ENCODE data around the gene ATXN7. TPM values are rescaled to one million over a fixed set of nuclear protein-coding genes. Genes with fewer than 3 reads are reported as not detected.

Gene ATXN7
- total RNA-seq (2014; rRNA removed; shearing (Covaris generic)) = 12.9 and 17.3 TPM in 2 replicates

DNA sequence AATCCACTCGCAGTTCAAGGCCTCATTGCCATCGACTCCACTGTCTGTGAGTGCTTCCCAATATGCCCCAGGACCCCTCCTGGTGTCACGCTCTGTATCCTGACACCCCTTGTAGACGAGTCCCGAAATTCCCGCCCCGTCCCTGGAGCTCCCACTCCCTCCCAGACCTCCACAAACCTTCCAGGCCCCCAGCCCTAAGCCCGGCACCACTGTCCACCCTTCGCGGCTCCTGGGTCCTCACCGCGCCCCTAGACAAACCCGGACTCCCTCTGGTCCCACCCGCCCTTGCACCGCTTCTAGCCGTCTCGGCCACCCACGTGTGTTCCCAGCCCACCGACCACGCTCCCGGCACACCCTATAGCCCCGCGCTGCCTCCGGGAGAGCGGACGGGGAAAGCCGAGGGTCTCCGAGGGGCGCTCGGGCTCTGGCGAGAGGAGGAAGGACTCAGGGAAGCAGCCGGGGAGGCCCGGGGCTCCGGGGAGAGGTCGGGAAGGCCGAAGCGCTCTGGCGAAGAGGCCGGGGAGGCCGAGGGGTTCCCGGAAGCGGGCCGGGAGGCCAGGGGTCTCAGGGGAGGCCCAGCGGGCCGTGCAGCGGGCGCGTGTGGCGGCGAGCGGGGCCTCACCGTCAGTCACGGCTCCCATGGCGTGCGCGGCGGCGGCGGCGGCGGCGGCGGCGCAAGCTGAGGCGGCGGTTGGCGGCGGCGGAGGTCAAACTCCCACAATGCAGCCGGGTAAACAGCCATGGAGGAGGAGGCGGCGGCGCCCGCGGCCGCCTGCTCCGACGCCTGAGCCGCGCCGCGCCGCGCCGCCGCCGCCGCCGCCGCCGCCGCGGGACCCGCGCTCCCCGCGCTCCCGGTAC lies at the start of gene ATXN7, which contains the start of gene THOC7:
Gene ATXN7 (plus strand): TSS at position 718 of the 858 bp plus-strand sequence. CDS start 48,732 bp downstream, outside the sequence.
Gene THOC7 (minus strand): TSS at position 656 of the 858 bp plus-strand sequence. CDS start 15 bp downstream, at position 641.

DNA sequence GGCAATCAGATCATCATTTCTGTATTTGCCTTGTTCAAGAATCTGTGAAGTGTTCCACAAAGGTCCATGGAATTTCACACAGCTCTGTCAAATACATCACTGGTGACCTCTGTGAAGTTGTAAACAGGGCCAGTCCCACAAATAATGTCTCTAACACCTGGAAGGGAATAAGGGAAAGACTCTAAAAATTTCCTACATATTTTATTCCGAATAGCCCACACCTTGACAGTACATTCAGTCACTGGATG lies 44.6 kb upstream of the ATXN7 start, which contains the start of gene C3orf49:
Gene C3orf49 (plus strand): TSS at position 149 of the 248 bp plus-strand sequence. CDS start 173 bp downstream, outside the sequence.

GRCh38 chr3:63911873-63912767 lies 48.5 kb downstream of the ATXN7 start, which contains the start of gene SCAANT1:
Gene SCAANT1 (minus strand): TSS chr3:63912383.

GRCh38 chr3:64023187-64023860 lies 159.7 kb downstream of the ATXN7 start, which contains the start of gene PSMD6:
Gene PSMD6 (minus strand): TSS chr3:64023494. CDS start chr3:64023419, 75 bp downstream.

Small RNA genes lying within 50 kb of the gene (small RNA-seq; reads per million reads assigned to genes)
- not detected for gene SCAANT1

Other genes starting within 250 kb of the ATXN7 start
- not detected in 2 replicates for gene SNTN, start 211.2 kb upstream of the ATXN7 start, total RNA-seq (2014; rRNA removed; shearing (Covaris generic))
- gene C3orf49, start 44.6 kb upstream of the ATXN7 start, total RNA-seq (2014; rRNA removed; shearing (Covaris generic)) = not detected in 2 replicates
- 69.6 and 87.1 TPM in 2 replicates for gene THOC7, start 62 bp upstream of the ATXN7 start, total RNA-seq (2014; rRNA removed; shearing (Covaris generic))
- gene SCAANT1, start 48.5 kb downstream of the ATXN7 start, total RNA-seq (2014; rRNA removed; shearing (Covaris generic)) = 5.6 TPM in 1 of 2 replicates, not detected in the other
- gene PSMD6, start 159.6 kb downstream of the ATXN7 start, total RNA-seq (2014; rRNA removed; shearing (Covaris generic)) = 158 and 174 TPM in 2 replicates